ENCODE results near the gene PARP6.
A peak's percentile ranks its signal among the peaks of the same experiment; 100 is the strongest.

Gene PARP6

DNA sequence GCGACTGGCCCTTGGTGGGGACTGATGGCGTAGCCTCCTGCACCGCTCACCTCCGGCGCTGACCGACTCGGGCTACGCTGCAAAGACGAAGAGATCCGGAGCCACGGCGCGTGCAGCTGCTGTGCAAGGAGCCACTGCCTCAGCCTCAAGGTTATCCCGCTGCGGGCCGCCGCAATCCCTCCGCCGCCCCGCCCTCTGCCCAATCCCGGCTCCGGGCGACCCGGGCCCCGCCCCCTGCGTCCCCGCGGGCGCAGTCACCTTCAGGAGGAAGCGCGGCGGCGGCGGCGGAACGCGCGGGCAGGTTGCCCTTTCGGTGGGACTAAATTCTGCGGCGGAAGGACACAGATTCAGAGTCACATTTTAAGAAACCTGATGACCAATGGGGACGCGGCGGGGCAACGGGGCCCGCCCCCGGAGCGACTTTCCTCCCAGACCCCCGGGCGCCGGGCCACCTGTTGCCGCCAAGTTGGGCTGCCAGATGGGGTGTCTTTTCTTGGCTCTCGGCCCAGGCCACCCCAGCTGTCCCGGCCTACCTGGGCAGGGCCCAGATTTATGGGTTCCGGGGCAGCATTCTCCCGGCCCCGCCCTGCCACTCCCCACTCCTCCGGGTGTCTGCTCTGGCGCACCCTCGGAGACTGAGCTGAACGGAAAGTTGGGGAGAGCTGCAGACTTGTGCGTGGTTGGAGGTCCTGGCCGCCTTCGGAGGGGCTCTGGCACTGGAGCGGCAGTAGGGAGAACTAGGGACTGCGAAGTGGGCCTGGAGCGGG is 41.1 kb downstream of the PARP6 start, which contains the start of gene PKM:
PKM (minus strand) TSS at position 125 of the 767 bp plus-strand sequence. CDS start 12,093 bp downstream, outside the sequence.
- peak; percentile 92 for DNase-seq (ENCODE audit: low read depth)

GRCh38 chr15:72230197-72231065 is 41.9 kb downstream of the PARP6 start:
- peak; percentile 71 for DNase-seq (ENCODE audit: low read depth)

DNA sequence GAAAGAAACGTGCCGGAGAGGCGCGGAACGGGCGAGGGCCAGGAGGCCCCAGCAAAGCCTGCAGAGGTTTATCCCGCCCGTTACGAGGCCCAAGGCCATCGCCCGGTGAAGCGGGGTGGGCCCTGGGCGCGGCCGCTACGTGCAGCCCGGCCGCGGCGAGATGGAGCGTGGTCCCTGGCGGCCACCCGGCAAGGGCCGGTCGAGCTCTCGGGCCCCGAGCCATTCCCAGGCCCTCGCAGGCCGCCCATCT is 42.5 kb downstream of the PARP6 start:
- no peak for DNase-seq (ENCODE audit: low read depth)

GRCh38 chr15:72229076-72229946 is 43.0 kb downstream of the PARP6 start:
- peak; percentile 26 for DNase-seq (ENCODE audit: low read depth)

- no peak for DNase-seq (ENCODE audit: low read depth)
Observed at GRCh38 chr15:72227720-72228119, 44.6 kb downstream of the PARP6 start.

DNA sequence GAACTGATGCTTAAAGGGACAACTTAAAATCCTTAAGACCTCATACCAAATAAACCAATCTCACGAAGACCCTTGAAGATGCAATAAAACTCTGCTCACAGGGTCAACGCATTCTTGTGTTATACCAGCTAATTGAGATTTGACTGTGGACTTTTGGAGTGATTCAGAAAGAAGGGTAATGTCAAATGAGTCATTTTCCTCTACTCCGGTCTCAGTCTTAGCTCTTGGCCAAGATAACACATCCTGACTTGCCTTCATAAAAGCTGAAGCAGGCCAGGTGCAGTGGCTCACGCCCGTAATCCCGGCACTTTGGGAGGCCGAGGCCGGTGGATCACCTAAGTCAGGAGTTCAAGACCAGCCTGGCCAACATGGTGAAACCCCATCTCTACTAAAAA is 45.2 kb downstream of the PARP6 start:
- no peak for DNase-seq (ENCODE audit: low read depth)

- DNase-seq (ENCODE audit: low read depth) = no peak
Observed at GRCh38 chr15:72223278-72223677, 49.1 kb downstream of the PARP6 start.

DNA sequence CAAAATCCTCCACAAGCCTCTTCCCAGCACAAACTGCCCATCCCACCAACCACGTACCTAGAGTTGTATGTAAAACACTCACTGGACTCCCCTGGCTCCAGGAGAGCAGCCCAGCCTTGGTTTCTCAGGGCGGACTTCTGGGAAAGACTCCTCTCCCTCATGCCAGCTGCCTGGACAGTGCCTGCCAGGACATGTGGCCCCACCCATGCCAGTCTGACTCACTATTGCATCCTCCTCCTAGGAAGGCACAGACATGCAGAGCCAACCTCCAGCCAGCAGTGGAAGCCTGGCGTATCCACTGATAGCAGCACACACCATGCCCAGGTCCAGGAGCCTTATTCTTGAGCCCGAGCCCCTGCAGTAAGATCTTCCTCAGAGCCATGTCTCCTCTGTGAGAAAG is 50.0 kb downstream of the PARP6 start:
- DNase-seq (ENCODE audit: low read depth) = no peak

DNA sequence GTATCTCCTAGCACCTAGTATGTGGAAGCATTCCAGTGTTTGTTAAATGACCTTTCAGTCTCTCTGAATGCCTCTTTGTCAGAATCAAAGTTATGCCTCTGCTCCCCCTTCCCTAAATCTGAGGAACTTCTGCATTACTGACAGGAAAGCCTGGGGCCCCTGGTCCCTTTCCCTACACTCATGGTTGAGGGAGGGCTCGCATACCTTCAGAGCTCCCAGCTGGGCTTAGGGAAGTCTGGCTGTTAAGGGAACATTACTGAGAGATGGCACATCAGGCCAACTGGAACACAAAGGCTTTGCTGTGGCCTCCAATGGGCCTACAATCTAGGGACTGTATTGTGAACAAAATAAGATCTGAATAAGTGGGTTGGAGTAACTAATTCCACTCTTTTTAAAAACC is 51.7 kb downstream of the PARP6 start:
- no peak for DNase-seq (ENCODE audit: low read depth)

- no peak for DNase-seq (ENCODE audit: low read depth)
Observed at GRCh38 chr15:72217216-72217615, 55.1 kb downstream of the PARP6 start.

- no peak for DNase-seq (ENCODE audit: low read depth)
Observed at GRCh38 chr15:72216079-72216478, 56.3 kb downstream of the PARP6 start.

DNA sequence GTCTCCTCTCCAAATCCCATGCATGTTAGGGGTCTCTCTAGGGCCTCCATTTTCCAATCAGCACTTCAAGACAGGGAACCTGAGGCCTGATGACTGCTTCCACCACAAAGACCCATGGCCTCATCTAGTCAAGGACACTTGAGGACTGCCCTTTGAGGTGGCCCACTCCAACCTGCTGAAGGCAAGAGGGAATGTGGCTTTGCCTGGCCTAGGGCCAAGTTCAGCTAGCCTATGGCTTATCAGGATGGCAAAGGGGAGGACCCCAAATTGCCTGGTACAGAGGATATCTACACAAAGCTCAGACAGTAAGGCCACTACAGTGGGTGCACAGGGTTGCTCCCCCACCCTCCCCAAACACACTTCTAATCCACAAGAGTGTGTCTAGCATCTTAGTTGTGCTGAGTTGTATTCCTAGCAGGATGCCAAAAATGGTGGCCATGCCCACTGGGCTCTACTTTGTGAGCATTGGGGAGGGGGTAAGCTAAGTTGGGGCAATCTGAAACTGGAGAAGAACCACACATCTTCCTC is 64.7 kb downstream of the PARP6 start:
- DNase-seq (ENCODE audit: low read depth) = no peak

DNA sequence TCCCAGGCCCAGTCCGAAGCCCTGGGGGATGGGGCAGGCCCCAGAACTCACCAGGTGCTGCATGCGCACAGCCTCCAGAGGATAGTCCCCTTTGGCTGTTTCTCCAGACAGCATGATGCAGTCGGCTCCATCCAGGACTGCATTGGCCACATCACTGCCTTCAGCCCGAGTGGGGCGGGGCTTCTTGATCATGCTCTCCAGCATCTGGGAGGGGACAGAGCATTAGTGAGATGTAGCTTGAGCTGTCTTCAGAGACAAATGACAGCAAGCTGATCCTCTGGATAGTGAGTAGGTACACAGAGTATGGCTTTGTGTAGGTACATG is 65.7 kb downstream of the PARP6 start:
- no peak for DNase-seq (ENCODE audit: low read depth)

- no peak for DNase-seq (ENCODE audit: low read depth)
Observed at GRCh38 chr15:72205896-72206676, 66.3 kb downstream of the PARP6 start.

DNA sequence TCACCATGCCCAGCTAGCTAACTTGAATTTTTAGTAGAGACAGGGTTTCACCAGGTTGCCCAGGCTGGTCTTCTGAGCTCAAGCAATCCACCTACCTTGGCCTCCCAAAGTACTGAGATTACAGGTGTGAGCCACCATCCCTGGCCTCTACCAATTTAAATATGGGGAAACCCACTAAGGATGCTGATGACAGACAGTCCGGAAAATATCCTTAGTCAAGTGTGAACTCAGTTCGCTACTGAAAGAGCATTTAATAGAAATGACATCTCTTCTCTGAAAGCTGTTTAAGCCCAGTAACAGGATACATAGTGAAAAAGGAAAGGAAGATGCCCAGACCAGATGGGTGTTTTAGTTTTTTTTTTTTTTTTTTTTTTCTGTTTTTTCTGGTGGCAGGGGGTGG is 67.1 kb downstream of the PARP6 start:
- DNase-seq (ENCODE audit: low read depth) = no peak

DNA sequence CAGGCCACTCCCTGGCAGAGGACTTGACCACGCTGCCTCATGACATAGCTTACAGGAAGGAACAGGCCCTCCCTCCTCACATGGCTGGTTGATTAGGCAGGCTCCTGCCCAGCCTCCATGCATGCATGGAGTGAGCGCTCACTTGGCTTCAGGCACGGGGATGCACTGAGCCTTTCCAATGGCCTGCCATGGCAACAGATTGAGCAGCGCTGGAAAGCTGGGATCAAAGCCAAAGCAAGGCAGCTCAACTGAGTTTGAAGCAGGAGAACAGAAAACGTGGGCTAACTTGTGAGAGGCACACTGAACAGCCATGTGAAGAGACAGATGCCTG is 68.9 kb downstream of the PARP6 start:
- no peak for DNase-seq (ENCODE audit: low read depth)

GRCh38 chr15:72202801-72203506 is 69.4 kb downstream of the PARP6 start:
- DNase-seq (ENCODE audit: low read depth) = no peak

GRCh38 chr15:72202302-72202701 is 70.1 kb downstream of the PARP6 start:
- DNase-seq (ENCODE audit: low read depth) = no peak

DNA sequence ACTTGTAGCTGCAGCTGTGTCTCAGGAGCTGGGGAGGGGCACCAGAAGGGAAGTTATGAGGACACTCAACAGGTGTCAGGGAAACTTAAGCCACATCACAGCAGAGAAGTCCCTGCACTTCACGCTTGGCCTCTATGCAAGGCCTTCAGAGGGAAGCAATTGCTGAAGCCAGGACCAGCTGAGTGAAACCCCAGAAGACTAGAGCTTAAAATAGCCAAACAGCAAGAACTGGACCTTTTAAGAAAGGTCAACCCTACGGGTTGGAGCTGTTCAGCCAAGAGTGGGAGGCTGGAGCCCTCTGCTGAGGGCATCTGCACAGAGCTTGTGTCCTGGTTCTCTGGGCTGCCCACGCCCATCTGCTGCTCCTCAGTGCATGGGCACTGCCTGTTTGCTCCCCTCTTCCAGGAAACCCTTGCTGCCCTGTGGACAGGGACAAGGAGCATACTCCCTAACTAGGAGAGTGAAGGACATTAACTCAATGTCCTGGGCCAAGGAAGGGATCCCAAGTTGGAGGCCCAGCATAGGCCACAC is 70.9 kb downstream of the PARP6 start:
- DNase-seq (ENCODE audit: low read depth) = no peak

GRCh38 chr15:72200395-72201237 is 71.7 kb downstream of the PARP6 start:
- DNase-seq (ENCODE audit: low read depth) = no peak
